HCT116 (cell line): ENCODE measurements around the gene ZWINT.

Source experiments
- CTCF ChIP-seq, 3 experiments: fragments of 200-600 bp in 1 of 3; sonication (generic) in 1 of 3; IDR thresholded peaks in 2 of 3; conservative IDR thresholded peaks in 1 of 3; 2 replicates each; pipeline ENCODE4 v1.5.1; 2012 to 2017; ENCODE audit warnings: low read depth in 2 of 3, low read length in 2 of 3, antibody characterized with exemption in 1 of 3, borderline replicate concordance in 1 of 3, control low read depth in 1 of 3, mild to moderate bottlenecking in 1 of 3, mixed read lengths in 1 of 3, mixed run types in 1 of 3, moderate library complexity in 1 of 3; ENCODE audit not compliant: insufficient read depth in 1 of 3
- EGR1 ChIP-seq: IDR thresholded peaks from 2 replicates; pipeline ENCODE4 v1.6.1; 2012; ENCODE audit warnings: low read depth
- FOSL1 ChIP-seq: IDR thresholded peaks from 2 replicates; pipeline ENCODE4 v1.6.1; 2012; ENCODE audit warnings: low read depth
- POLR2AphosphoS5 ChIP-seq: IDR thresholded peaks from 2 replicates; pipeline ENCODE4 v1.6.1; 2011; ENCODE audit warnings: mild to moderate bottlenecking, low read depth, low read length, moderate library complexity

DNA sequence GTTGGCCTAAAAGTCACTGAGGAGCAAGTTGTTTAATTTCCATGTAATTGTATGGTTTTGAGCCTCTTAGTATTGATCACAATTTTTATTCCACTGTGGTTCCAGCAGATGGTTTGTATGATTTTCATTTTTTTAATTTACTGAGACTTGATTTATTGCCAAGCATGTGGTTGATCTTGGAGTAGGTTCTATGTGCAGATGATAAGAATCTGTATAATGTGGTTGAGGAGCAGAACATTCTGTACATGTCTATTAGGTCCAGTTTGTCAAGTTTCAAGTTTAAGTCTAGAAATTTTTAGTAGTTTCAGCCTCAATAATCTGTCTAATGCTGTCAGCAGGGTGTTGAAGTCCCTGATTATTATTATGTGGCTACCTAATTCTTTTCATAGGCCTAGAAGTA is 22.7 kb upstream of the ZWINT start:
- TF ChIP-seq FOSL1 (no peak), CTCF (IDR thresholded peaks at IDR 0.05 in 2 of 3, conservative IDR thresholded peaks at IDR 0.05 in 1 of 3; ENCODE audit: borderline replicate concordance in 1 of 3, insufficient read depth in 1 of 3, low read depth in 2 of 3, low read length in 2 of 3) (no peak), POLR2AphosphoS5 (no peak), EGR1 (no peak)
